Stimulated activated CD4-positive, alpha-beta T cell treated with anti-CD3 and anti-CD28 coated beads, TNF-alpha, amount 100 ng/mL, for 4 hours (primary cell): ENCODE results near the gene MARCHF9.

Source experiments
- DNase-seq, 3 experiments: peaks; one replicate each; pipeline ENCODE4 v3.0.0-alpha.2; 2020; ENCODE audit warnings: low read depth in 3 of 3

The MARCHF9 gene

GRCh38 chr12:57724003-57724935, 30.6 kb upstream of the MARCHF9 start:
- no peak for DNase-seq

DNA sequence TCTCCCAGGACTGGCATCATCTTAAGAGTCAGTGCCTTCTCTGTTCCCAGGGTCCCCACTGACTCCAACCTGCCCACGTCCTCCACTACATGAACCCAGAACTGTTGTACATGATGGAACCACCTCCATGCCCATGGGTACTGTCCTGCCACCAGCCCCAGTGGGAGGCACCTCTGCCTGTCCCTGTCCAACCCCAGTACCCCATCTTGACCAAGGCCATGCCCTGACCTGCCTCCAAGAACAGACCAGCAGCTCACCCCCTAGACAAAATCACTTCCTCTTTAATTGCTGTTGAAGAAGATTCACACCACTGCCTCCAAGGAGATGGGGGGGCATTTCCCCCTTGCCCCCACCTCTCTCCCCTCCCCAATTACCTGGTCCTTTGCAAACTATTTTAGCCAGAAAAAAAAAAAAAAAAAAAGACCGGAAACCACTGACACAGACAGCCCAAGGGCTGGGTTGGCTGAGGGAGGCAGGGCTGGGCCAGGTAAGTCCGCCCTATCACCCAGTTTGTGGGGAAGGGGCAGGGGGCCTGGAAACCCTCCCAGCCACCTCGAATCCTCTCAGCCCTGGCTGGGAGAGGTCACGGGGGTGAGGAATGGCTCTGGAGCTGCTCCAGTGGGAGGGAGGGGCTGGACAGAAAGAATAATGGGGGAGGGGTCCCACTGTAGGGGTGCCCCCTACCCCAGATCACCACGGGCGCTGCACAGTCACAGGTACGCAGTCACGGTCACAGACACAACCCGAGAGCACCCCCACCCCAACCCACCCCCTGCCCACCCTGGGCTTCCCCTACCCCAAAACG, 29.8 kb upstream of the MARCHF9 start:
- DNase-seq = no peak

DNA sequence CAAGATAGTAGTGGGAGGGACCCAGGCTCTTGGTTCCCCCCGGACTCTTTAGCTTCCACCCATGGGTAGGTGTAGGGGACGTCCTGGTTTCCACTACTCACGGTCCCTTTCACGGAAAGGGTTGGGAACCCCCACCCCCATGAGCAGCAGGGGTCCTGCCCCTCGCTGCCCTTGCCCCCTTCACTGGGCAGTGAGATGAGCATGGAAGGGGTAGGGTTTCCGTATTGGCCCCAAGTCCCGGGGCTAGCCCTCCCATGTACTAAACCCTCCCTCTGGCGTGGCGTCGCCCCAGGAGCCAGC, 29.1 kb upstream of the MARCHF9 start:
- no peak for DNase-seq

DNA sequence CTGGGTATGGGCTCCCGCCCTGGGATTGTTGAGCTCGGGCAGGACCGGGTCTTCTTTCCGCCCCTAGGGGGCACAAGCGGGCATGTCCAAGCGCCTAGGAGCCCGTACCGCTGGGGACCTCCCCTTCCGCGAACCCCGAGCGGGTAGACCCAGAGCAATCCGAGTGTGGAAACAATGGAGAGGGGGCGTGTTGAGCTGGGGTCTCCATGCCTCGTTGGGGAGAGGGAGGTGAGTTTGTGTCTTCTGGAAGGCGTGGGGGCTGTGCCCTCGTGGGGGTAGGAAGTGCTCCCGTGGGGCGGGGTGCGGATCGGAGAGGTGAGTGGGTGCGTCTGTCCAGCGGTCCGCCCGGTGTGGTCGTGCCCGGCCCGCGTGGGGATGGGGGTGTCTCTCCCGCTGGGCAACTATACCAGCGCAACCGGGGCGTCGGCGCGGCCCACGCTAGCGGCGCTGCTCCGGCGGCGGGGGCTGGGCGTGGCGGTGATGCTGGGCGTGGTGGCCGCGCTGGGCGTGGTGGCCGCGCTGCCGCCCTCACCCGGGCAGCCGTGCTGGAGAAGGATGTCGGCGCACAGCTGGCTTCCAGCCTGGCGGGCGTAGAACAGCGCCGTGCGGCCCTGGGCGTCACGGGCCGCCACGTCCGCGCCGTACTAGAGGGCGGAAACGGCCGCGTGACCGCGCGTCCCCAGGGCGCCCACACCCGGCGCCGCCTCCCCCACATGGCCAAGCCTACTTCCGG, 28.6 kb upstream of the MARCHF9 start:
- DNase-seq = no peak

- no peak for DNase-seq
Measured at GRCh38 chr12:57726884-57727757, 27.8 kb upstream of the MARCHF9 start.

GRCh38 chr12:57727758-57728395, 27.0 kb upstream of the MARCHF9 start:
- DNase-seq = no peak

DNA sequence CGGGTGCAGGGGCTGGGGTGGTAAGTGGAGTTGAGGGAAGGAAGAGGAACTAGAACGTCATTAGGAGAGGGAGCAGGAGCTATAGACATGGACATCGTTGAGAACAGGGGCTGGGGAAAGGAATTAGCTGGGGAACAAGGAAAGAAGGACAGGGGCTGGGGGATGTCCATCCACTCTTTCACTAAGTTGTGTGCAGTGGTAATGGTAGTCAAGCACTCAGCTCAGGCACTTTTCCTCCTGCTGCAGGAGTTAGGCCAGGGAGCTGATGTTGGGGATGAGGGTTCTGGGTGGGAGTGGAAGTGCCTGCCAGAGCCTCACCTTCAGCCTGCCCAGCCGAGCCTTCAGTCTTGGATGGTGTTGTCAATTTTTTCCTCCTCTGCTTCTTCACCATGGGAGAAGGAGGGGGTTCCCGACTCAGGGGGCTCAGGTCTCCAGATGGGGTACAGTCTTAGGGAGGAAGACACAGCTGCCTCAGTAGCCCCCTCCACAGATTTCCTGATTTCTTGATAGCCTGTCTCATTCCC, 25.5 kb upstream of the MARCHF9 start:
- no peak for DNase-seq

- DNase-seq = no peak
Measured at GRCh38 chr12:57730336-57731067, 24.4 kb upstream of the MARCHF9 start.

DNA sequence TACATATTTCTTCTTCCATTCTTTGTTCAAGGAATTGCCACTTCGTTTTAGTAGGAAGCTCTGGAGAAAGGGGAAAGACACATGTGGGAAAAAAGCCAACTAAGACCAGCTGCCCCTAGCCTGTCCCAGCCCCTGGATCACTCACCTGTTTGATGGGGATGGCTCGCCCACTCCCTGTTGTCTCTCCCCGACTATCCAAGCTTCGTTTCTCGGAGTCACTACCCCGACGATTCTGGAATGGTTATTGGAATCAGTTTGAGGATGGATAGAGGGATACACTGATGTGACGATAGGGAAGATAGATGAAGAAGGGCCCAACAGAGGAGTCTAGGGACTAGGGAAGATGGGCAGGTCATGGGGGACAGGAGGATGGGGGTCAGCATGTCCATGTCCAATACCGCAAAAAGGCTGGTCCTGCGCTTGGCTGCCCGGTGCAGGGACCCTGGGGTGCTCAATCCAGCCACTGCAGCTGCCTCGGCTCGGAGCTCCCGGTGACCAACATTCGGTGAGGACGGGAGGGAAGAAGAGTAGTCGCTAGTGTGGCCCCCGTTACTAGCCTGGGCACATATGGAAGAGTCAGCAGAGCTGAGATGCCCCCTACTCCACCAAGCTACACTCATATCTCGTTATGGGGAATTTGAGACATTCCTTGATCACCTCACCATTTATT, 23.4 kb upstream of the MARCHF9 start:
- DNase-seq = no peak

DNA sequence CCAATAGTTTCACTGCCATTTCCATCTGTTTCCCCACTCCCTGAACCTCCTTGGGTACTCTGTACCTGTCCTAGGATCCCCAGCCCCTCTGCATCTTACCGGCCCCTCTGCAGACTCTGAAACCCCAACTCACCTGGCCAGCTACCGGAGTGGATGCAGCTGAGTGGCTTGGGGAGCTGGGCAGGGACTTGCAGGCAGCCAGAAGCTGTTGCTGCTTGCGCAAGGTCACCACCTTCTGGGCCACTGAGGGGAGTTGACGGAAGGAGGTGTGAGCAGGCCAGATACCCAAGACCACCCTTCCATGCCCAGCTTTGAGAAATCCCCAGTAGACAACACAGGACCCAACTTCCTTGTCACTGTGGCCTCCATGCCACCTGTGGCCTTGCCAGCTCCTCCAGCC, 22.6 kb upstream of the MARCHF9 start:
- DNase-seq = no peak

- no peak for DNase-seq
Measured at GRCh38 chr12:57732726-57733593, 21.9 kb upstream of the MARCHF9 start.

DNA sequence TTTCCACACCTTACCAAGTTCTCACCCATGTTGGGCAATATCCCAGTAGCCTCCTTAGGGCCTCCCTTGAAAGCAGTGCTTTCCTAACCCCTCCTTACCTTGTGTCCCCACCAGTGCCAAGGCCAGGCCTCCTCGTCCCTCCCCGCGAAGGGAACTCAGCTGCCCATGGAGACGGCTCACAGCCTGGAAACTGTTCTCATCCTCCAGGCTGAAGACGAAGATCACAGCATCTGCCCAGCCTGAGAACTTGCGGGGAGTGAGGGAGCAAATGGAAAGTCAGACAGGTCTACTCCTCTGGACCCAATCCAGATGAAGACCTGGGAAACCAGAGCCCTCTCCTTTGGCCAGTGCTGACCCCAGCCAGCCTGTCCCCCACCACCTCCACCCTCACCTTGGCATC, 21.0 kb upstream of the MARCHF9 start:
- no peak for DNase-seq

- no peak for DNase-seq
Measured at GRCh38 chr12:57734591-57734990, 20.3 kb upstream of the MARCHF9 start.

- no peak for DNase-seq
Measured at GRCh38 chr12:57735198-57735855, 19.6 kb upstream of the MARCHF9 start.

DNA sequence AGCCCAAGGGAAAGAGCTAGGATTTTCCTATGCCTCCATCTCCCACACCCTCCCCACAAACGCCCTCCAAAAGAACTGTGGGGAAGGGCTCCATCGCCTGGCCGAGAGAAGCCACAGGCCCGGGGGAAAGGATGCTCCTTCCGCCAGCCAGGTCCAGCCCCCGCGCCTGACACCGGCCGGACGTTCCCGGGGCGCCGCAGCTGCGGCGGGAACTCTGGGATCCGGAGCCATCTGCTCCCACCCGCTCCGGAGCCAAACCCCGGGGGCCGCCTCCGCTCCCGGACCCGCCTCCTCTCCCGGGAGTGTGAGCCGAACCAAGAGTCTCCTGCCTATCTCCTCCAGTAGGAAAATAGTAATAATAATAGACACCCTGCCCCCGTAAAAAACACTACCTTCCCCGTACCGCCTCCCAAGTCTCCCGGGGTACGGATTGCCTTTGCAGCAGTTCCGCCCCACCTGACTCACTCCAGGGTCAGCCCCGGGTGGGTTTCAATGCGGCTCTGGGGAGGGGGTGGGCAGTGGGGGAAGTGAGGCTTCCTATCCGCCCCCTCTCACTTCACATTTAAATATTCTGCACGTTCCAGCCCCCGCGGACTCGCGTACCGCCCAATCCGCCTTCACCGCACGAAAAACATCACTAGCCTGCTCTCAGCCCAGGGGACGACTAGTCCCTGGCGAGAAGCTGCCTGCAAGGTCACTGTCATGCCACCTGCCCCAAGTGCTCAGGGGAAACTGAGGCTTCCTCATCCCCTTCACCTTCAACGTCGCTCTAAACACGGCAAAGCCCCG, 18.8 kb upstream of the MARCHF9 start:
- DNase-seq = no peak

- no peak for DNase-seq
Measured at GRCh38 chr12:57736741-57737466, 18.0 kb upstream of the MARCHF9 start.
